ENCODE measurements around the gene ABAT.

ABAT gene

DNA sequence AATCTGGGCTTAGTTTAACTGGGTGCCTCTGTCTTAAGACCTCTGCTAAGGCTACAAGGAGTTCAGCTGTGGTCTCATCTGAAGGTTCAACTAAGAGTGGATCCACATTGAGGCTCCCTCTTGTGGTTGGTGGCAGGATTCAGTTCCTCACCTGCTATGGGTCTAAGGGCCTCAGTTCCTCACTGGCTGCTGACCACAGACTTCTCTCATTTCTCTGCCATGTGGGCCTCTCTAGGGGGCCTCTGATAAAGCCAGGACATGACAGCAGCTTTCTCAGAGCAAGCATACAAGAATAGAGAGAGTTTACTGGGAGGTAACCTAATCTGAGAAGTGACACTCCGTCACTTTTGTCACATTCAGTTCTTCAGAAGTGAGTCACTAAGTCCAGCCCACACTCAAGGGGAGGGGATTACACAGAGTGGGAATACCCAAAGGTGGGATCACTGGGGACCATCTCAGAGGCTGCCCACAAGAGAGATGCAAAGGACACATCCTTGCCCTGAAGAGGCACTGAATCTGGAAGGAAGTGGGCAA is 19.2 kb upstream of the ABAT start:
- no peak overlapping the region for H3K27ac ChIP-seq (ENCODE audit: low read length)
- no peak overlapping the region for H3K4me3 ChIP-seq (ENCODE audit: low read length)
- no peaks in the 10 kb centered on the region for H3K79me2 ChIP-seq (ENCODE audit: low read length)
- H3K9me3 ChIP-seq (ENCODE audit: insufficient read depth, low read length) = no peaks in the 10 kb centered on the region
- H3K4me2 ChIP-seq (ENCODE audit: low read length) = no peak overlapping the region
- H3K27me3 ChIP-seq (ENCODE audit: low read depth, low read length) = peaks cover 5% of the 10 kb centered on the region
- H2AFZ ChIP-seq (ENCODE audit: low read depth, low read length) = no peak overlapping the region
- peaks cover 9% of the 10 kb centered on the region for H3K4me1 ChIP-seq (ENCODE audit: low read length)
- TF ChIP-seq EZH2phosphoT487 (IDR thresholded peaks at IDR 0.05; ENCODE audit: low read depth) = no peak
- TF ChIP-seq, protein P1, sequence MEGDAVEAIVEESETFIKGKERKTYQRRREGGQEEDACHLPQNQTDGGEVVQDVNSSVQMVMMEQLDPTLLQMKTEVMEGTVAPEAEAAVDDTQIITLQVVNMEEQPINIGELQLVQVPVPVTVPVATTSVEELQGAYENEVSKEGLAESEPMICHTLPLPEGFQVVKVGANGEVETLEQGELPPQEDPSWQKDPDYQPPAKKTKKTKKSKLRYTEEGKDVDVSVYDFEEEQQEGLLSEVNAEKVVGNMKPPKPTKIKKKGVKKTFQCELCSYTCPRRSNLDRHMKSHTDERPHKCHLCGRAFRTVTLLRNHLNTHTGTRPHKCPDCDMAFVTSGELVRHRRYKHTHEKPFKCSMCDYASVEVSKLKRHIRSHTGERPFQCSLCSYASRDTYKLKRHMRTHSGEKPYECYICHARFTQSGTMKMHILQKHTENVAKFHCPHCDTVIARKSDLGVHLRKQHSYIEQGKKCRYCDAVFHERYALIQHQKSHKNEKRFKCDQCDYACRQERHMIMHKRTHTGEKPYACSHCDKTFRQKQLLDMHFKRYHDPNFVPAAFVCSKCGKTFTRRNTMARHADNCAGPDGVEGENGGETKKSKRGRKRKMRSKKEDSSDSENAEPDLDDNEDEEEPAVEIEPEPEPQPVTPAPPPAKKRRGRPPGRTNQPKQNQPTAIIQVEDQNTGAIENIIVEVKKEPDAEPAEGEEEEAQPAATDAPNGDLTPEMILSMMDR (IDR thresholded peaks at IDR 0.05; ENCODE audit: low read depth, low read length) = peak; percentile 73
- H3K36me3 ChIP-seq (replicated peaks; ENCODE audit: low read depth, low read length) = no peaks in the 10 kb centered on the region
- no peak overlapping the region for H3K9ac ChIP-seq (ENCODE audit: low read length)
- H4K20me1 ChIP-seq (ENCODE audit: insufficient read depth, low read length) = no peaks in the 10 kb centered on the region

DNA sequence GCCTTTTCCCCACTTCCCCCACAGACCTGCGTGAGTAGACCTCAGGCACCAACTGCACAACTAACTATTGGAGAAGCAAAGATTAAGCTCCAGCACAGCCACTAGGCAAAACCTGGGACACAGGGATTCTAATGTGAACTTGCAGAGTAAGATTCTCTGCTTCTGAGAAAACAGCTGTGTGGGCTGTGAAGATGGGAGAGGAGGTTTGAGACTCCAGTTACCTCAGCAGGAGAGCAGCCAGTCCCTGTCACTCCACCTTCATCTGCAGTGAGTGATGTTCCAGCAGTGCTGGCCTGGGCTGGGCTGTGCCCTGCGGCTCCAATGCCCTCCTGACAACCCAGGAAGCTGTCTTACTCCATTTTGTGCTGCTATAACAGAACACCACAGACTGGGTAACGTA is 18.0 kb upstream of the ABAT start:
- H3K79me2 ChIP-seq (ENCODE audit: low read length) = no peaks in the 10 kb centered on the region
- peaks cover 5% of the 10 kb centered on the region for H3K27me3 ChIP-seq (ENCODE audit: low read depth, low read length)
- H2AFZ ChIP-seq (ENCODE audit: low read depth, low read length) = no peak overlapping the region
- TF ChIP-seq EZH2phosphoT487 (IDR thresholded peaks at IDR 0.05; ENCODE audit: low read depth) = no peak
- TF ChIP-seq, protein P1 (IDR thresholded peaks at IDR 0.05; ENCODE audit: low read depth, low read length) = no peak
- H3K4me2 ChIP-seq (ENCODE audit: low read length) = no peak overlapping the region
- no peak overlapping the region for H3K27ac ChIP-seq (ENCODE audit: low read length)
- H3K36me3 ChIP-seq (replicated peaks; ENCODE audit: low read depth, low read length) = no peaks in the 10 kb centered on the region
- no peak overlapping the region for H3K4me3 ChIP-seq (ENCODE audit: low read length)
- H4K20me1 ChIP-seq (ENCODE audit: insufficient read depth, low read length) = no peaks in the 10 kb centered on the region
- peaks cover 9% of the 10 kb centered on the region for H3K4me1 ChIP-seq (ENCODE audit: low read length)
- H3K9ac ChIP-seq (ENCODE audit: low read length) = no peak overlapping the region
- H3K9me3 ChIP-seq (ENCODE audit: insufficient read depth, low read length) = no peaks in the 10 kb centered on the region

DNA sequence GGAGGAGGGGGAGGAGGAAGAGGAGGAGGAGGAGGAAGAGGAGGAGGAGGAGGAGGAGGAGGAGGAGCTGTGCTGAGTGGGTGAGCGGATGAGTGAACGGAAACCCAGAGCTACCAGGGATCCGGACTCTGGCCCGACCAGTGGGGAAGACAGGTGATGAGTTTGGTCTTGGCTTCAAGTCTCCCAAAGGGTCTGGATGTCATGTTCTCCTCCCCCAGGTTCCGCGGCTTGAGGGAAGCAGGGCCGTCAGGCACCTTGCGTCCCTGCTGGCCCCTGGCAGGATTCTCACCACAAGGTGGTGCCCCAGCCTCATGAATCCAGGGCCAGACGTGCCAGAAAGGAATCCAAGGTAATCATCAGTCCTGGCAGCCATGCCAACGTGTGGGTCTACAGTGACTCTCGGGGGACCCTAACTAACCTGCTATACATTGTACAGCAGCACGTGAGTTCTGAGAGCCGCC is 13.5 kb upstream of the ABAT start:
- no peaks in the 10 kb centered on the region for H3K4me1 ChIP-seq (ENCODE audit: low read length)
- H3K27ac ChIP-seq (ENCODE audit: low read length) = no peak overlapping the region
- H3K4me3 ChIP-seq (ENCODE audit: low read length) = no peak overlapping the region
- no peaks in the 10 kb centered on the region for H3K79me2 ChIP-seq (ENCODE audit: low read length)
- H3K9me3 ChIP-seq (ENCODE audit: insufficient read depth, low read length) = no peaks in the 10 kb centered on the region
- H3K4me2 ChIP-seq (ENCODE audit: low read length) = no peak overlapping the region
- H3K9ac ChIP-seq (ENCODE audit: low read length) = no peak overlapping the region
- no peak for TF ChIP-seq EZH2phosphoT487 (IDR thresholded peaks at IDR 0.05; ENCODE audit: low read depth)
- TF ChIP-seq, protein P1 (IDR thresholded peaks at IDR 0.05; ENCODE audit: low read depth, low read length) = peak; percentile 65
- H4K20me1 ChIP-seq (ENCODE audit: insufficient read depth, low read length) = no peaks in the 10 kb centered on the region
- peaks cover 25% of the 10 kb centered on the region for H3K27me3 ChIP-seq (ENCODE audit: low read depth, low read length)
- H3K36me3 ChIP-seq (replicated peaks; ENCODE audit: low read depth, low read length) = no peaks in the 10 kb centered on the region
- no peak overlapping the region for H2AFZ ChIP-seq (ENCODE audit: low read depth, low read length)

DNA sequence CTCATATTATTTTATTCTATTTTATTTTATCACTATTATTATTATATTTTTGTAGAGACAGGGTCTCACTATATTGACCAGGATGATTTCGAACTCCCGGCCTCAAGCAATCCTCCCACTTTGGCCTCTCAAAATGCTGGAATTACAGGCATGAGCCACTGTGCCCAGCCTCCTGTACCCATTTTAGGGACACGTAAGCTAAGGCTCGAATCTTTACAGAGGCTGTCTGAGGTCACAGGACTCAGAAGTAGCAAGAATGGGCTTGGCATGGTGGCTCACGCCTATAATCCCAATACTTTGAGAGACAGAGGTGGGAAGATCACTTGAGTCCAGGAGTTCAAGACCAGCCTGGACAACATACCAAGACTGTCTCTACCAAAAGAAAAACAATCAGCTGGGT is 12.7 kb upstream of the ABAT start:
- no peak overlapping the region for H3K27ac ChIP-seq (ENCODE audit: low read length)
- no peak overlapping the region for H2AFZ ChIP-seq (ENCODE audit: low read depth, low read length)
- H3K4me1 ChIP-seq (ENCODE audit: low read length) = no peaks in the 10 kb centered on the region
- H3K9me3 ChIP-seq (ENCODE audit: insufficient read depth, low read length) = no peaks in the 10 kb centered on the region
- TF ChIP-seq, protein P1 (IDR thresholded peaks at IDR 0.05; ENCODE audit: low read depth, low read length) = no peak
- TF ChIP-seq EZH2phosphoT487 (IDR thresholded peaks at IDR 0.05; ENCODE audit: low read depth) = no peak
- no peak overlapping the region for H3K9ac ChIP-seq (ENCODE audit: low read length)
- no peaks in the 10 kb centered on the region for H3K36me3 ChIP-seq (replicated peaks; ENCODE audit: low read depth, low read length)
- no peak overlapping the region for H3K4me3 ChIP-seq (ENCODE audit: low read length)
- H4K20me1 ChIP-seq (ENCODE audit: insufficient read depth, low read length) = no peaks in the 10 kb centered on the region
- no peak overlapping the region for H3K4me2 ChIP-seq (ENCODE audit: low read length)
- H3K79me2 ChIP-seq (ENCODE audit: low read length) = no peaks in the 10 kb centered on the region
- peaks cover 31% of the 10 kb centered on the region for H3K27me3 ChIP-seq (ENCODE audit: low read depth, low read length)
